NT2/D1 (cell line): ENCODE results near the gene SF3B5.

Experiments used
- YY1 ChIP-seq: IDR thresholded peaks from 2 replicates; pipeline ENCODE4 v1.6.1; 2011; ENCODE audit not compliant: insufficient read length, insufficient read depth
- ZNF274 ChIP-seq: IDR thresholded peaks from 2 replicates; pipeline ENCODE4 v1.6.1; 2011; ENCODE audit warnings: mild to moderate bottlenecking, low read depth, low read length

DNA sequence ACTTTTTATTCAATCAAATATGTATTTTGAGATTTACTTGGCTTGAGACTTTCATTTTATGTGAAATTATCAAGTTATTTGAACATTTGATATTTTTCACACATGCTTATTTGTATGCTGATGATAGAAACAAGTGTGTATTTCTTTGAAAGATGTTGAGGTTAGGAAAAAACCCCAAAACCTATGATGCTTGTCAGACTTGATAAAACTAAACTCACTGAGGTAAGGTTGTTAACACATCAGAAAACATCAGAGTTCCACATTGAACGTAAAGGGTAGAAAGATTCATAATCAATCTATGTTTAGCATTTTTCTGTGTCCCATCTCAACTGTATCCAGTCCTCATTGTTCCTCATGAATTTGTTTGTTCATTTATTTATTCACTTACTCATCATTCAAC, 12.2 kb downstream of the SF3B5 start:
- no peak for TF ChIP-seq YY1
- TF ChIP-seq ZNF274: no peak
